Measurements from ENCODE around the gene COX4I1.

COX4I1 gene

GRCh38 chr16:85819245-85819644, 19.8 kb downstream of the COX4I1 start:
- TF ChIP-seq POLR2A (IDR thresholded peaks at IDR 0.05; ENCODE audit: low read length), result no peak
- no peak for TF ChIP-seq GATA1 (IDR thresholded peaks at IDR 0.05; ENCODE audit: low read depth, low read length)
- peak; percentile 75 to 86 for DNase-seq

GRCh38 chr16:85819771-85820170, 20.3 kb downstream of the COX4I1 start:
- DNase-seq, result no peak
- TF ChIP-seq POLR2A (IDR thresholded peaks at IDR 0.05; ENCODE audit: low read length) (no peak), GATA1 (IDR thresholded peaks at IDR 0.05; ENCODE audit: low read depth, low read length) (no peak)

GRCh38 chr16:85820604-85821372, 21.3 kb downstream of the COX4I1 start:
- DNase-seq, result no peak
- TF ChIP-seq GATA1 (IDR thresholded peaks at IDR 0.05; ENCODE audit: low read depth, low read length), result no peak

- no peak for TF ChIP-seq POLR2A (IDR thresholded peaks at IDR 0.05; ENCODE audit: low read length)
- TF ChIP-seq GATA1 (IDR thresholded peaks at IDR 0.05; ENCODE audit: low read depth, low read length), result no peak
- peak; percentile 69 to 77 for DNase-seq
Measured at GRCh38 chr16:85821390-85822135, 22.1 kb downstream of the COX4I1 start.

- TF ChIP-seq POLR2A (IDR thresholded peaks at IDR 0.05; ENCODE audit: low read length), result no peak
- no peak for TF ChIP-seq GATA1 (IDR thresholded peaks at IDR 0.05; ENCODE audit: low read depth, low read length)
- no peak for DNase-seq
Measured at GRCh38 chr16:85822145-85822544, 22.6 kb downstream of the COX4I1 start.

- no peak for DNase-seq
- no peak for TF ChIP-seq GATA1 (IDR thresholded peaks at IDR 0.05; ENCODE audit: low read depth, low read length)
- TF ChIP-seq POLR2A (IDR thresholded peaks at IDR 0.05; ENCODE audit: low read length), result no peak
Measured at GRCh38 chr16:85823328-85823920, 23.9 kb downstream of the COX4I1 start.

GRCh38 chr16:85824161-85825135, 25.0 kb downstream of the COX4I1 start:
- DNase-seq, result no peak
- TF ChIP-seq GATA1 (IDR thresholded peaks at IDR 0.05; ENCODE audit: low read depth, low read length), result no peak
- no peak for TF ChIP-seq POLR2A (IDR thresholded peaks at IDR 0.05; ENCODE audit: low read length)

GRCh38 chr16:85825326-85825725, 25.8 kb downstream of the COX4I1 start:
- TF ChIP-seq GATA1 (IDR thresholded peaks at IDR 0.05; ENCODE audit: low read depth, low read length) (no peak), POLR2A (IDR thresholded peaks at IDR 0.05; ENCODE audit: low read length) (no peak)
- no peak for DNase-seq

GRCh38 chr16:85826686-85827247, 27.3 kb downstream of the COX4I1 start:
- DNase-seq, result no peak
- TF ChIP-seq POLR2A (IDR thresholded peaks at IDR 0.05; ENCODE audit: low read length) (no peak), GATA1 (IDR thresholded peaks at IDR 0.05; ENCODE audit: low read depth, low read length) (no peak)

- TF ChIP-seq POLR2A (IDR thresholded peaks at IDR 0.05; ENCODE audit: low read length) (no peak), GATA1 (IDR thresholded peaks at IDR 0.05; ENCODE audit: low read depth, low read length) (no peak)
- no peak for DNase-seq
Measured at GRCh38 chr16:85828166-85828565, 28.7 kb downstream of the COX4I1 start.

- TF ChIP-seq POLR2A (IDR thresholded peaks at IDR 0.05; ENCODE audit: low read length) (no peak), GATA1 (IDR thresholded peaks at IDR 0.05; ENCODE audit: low read depth, low read length) (no peak)
- DNase-seq, result no peak
Measured at GRCh38 chr16:85829171-85829719, 29.8 kb downstream of the COX4I1 start.

GRCh38 chr16:85829751-85830445, 30.4 kb downstream of the COX4I1 start:
- TF ChIP-seq GATA1 (IDR thresholded peaks at IDR 0.05; ENCODE audit: low read depth, low read length) (no peak), POLR2A (IDR thresholded peaks at IDR 0.05; ENCODE audit: low read length) (no peak)
- no peak for DNase-seq

Data from erythroblast (primary cell).